SK-N-MC (cell line): ENCODE measurements around the gene C10orf95.

ENCODE experiments used
- DNase-seq: peaks from one replicate; pipeline ENCODE4 v3.0.0-alpha.2; 2011; ENCODE audit warnings: low read depth, low spot score
- H3K27ac ChIP-seq: fragments of 200-600 bp; sonication (generic); 2 replicates; pipeline ENCODE4 v1.5.1; 2016; ENCODE audit warnings: mixed run types
- H3K36me3 ChIP-seq: fragments of 200-600 bp; sonication (generic); 2 replicates; pipeline ENCODE4 v1.6.1; 2017; ENCODE audit warnings: antibody characterized with exemption, low read length, mixed read lengths; ENCODE audit not compliant: insufficient read depth
- H3K4me3 ChIP-seq: fragments of 200-600 bp; sonication (generic); 2 replicates; pipeline ENCODE4 v1.5.1; 2016
- H3K9ac ChIP-seq: fragments of 200-600 bp; sonication (generic); 2 replicates; pipeline ENCODE4 v1.8.0; 2017; ENCODE audit warnings: mixed run types, mixed read lengths; ENCODE audit not compliant: insufficient read length
- H3K9me3 ChIP-seq: fragments of 200-600 bp; sonication (generic); 2 replicates; pipeline ENCODE4 v1.6.1; 2017; ENCODE audit warnings: low read depth, mild to moderate bottlenecking, antibody characterized with exemption, low read length, moderate library complexity, mixed read lengths
- EZH2 ChIP-seq: fragments of 200-600 bp; sonication (generic); IDR thresholded peaks from one replicate; pipeline ENCODE4 v1.6.1; 2017; ENCODE audit warnings: antibody characterized with exemption
- FOXP2 ChIP-seq: optimal IDR thresholded peaks from 2 replicates; pipeline ENCODE3; 2011; ENCODE audit warnings: mild to moderate bottlenecking, moderate library complexity; ENCODE audit not compliant: insufficient read depth; ENCODE audit errors: extremely low read length, control extremely low read depth
- POLR2AphosphoS5 ChIP-seq: IDR thresholded peaks from 2 replicates; pipeline ENCODE4 v1.6.1; 2012; ENCODE audit warnings: mild to moderate bottlenecking, low read depth, low read length, borderline replicate concordance

The C10orf95 gene

GRCh38 chr10:102410429-102411073 lies 40.8 kb downstream of the C10orf95 start:
- Histone ChIP-seq H3K9ac (no peak overlapping the region), H3K9me3 (no peaks in the 10 kb centered on the region), H3K4me3 (peak overlapping the region; percentile 71), H3K27ac (peak overlapping the region; percentile 19; the same call in 1 of the 2 replicates), H3K36me3 (no peaks in the 10 kb centered on the region)
- DNase-seq: no peak
- TF ChIP-seq POLR2AphosphoS5 (peak; percentile 49; the same call in 1 of the 2 replicates), FOXP2 (no peak)

DNA sequence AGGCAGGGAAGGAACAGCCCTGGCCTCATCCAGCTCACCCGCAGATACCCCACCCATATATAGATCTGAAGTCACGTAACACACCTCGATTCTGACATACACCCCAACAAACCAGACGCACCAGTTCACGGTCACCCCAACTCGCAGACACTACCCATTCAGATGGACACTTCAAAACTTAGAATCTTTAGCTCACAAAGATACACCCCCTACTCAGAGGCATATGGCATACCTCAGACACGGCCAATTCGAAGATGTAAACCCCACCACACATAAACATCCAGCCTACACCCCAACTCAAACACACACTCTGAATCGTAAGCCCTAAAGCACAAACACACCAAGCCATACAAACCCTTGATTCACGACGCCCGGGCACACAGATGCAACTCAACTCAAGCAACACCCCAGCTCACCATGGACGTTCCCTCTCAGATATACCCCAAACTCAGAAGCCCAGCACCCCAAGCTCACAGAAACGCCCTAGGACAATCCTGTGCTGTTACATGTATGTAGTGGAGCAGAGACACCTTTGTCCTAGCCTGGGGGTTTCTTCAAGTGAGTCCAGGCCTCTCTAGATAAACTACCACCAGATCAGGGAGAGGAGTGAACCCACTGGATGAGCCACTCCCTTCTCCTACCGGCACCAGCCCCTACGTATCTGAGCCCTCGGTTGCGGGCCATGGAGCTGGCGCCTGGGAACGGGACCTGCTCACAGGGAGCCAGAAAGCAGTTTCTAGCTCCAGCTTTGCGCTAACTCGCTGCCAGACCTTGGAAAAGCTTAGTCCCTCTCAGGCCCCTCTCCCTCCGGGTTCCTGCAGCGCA lies 41.5 kb downstream of the C10orf95 start:
- no peak for DNase-seq
- no peaks in the 10 kb centered on the region for H3K9me3 ChIP-seq
- peak overlapping the region; percentile 71 for H3K4me3 ChIP-seq
- no peaks in the 10 kb centered on the region for H3K36me3 ChIP-seq
- no peak for TF ChIP-seq FOXP2
- no peak for TF ChIP-seq EZH2
- no peak for TF ChIP-seq POLR2AphosphoS5
- H3K9ac ChIP-seq: no peak overlapping the region
- H3K27ac ChIP-seq: peak overlapping the region; percentile 19; the same call in 1 of the 2 replicates

DNA sequence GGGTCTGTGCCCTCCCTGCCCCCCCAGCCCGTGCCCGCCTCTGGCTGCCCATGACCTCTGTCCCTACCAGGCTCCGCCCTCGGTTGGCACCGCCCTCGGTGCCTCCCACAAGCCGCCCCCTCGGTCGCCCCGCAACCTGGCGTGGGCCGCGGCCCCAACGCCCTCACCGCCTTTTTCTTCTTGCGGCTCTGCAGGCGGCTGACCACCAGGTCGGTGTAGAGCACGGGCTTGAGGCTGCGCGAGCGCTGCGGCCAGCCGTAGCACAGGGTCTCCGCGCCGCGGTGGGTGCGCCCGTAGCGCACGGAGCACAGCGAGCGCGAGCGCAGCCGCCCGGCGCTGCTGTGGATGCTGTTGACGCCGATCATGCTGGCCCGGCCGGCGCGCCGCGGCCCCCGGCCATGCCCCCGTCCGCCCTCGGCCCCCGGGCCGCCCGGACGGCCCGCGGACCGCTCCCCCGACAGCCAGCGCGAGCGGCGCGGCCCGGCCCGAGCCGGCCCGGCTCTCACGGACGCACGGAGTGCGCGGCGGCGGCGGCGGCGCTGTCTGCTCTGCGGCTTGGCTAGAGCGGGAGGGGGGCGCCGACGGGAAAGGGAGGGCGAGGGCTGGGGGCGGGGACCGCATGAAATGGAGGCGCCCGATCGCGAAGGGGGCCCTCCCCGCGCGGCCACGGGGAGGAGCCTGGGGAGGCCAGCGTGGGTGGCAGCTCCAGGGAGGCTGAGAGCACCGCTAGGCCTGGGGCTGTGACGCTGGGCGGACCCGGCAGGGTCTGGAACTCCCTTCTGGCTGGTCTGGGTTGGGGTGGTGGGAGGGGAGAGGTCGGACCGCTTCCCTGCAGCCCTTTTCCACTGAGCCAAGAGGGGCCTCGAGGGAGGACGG lies 42.4 kb downstream of the C10orf95 start:
- H3K4me3 ChIP-seq: peak overlapping the region; percentile 71
- no peak overlapping the region for H3K27ac ChIP-seq
- no peaks in the 10 kb centered on the region for H3K9me3 ChIP-seq
- H3K9ac ChIP-seq: no peak overlapping the region
- no peak for DNase-seq
- no peak for TF ChIP-seq EZH2
- no peak for TF ChIP-seq POLR2AphosphoS5
- no peak for TF ChIP-seq FOXP2
- no peaks in the 10 kb centered on the region for H3K36me3 ChIP-seq

DNA sequence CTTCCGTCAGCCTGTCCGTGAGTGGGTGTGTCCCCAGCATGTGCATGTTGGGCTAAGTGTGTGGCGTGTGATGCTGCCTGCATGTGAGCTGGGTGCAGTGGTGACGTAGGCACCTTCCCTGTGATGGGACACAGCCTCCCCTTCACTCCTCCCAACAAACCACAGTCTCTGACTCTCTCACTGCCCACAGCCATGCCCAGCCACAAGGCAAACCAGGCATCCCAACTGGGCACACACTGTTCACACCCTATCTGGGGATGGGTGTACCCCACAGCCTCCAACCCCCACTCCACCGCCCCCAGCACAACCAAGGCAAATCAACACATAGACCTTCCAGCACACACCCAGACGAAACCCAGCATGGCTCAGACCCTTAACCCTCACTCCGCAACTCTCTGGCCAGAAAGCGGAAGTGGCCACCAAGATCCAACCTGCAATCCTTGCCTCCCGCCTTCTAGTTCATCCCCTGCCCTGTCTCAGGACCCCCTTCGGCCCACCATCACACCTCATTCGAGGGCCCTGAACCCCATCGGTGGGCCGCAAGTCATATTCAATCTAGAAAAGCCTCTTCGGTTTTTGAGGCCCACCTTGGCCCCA lies 43.1 kb downstream of the C10orf95 start:
- Histone ChIP-seq H3K4me3 (peak overlapping the region; percentile 71), H3K9me3 (no peaks in the 10 kb centered on the region), H3K36me3 (no peaks in the 10 kb centered on the region), H3K9ac (no peak overlapping the region), H3K27ac (no peak overlapping the region)
- DNase-seq: no peak
- TF ChIP-seq FOXP2 (no peak), POLR2AphosphoS5 (no peak), EZH2 (no peak)

GRCh38 chr10:102407425-102408130 lies 43.8 kb downstream of the C10orf95 start:
- H3K4me3 ChIP-seq: no peak overlapping the region
- H3K9me3 ChIP-seq: no peaks in the 10 kb centered on the region
- TF ChIP-seq FOXP2 (no peak), POLR2AphosphoS5 (no peak), EZH2 (no peak)
- H3K9ac ChIP-seq: no peak overlapping the region
- no peak for DNase-seq
- no peak overlapping the region for H3K27ac ChIP-seq
- H3K36me3 ChIP-seq: no peaks in the 10 kb centered on the region

DNA sequence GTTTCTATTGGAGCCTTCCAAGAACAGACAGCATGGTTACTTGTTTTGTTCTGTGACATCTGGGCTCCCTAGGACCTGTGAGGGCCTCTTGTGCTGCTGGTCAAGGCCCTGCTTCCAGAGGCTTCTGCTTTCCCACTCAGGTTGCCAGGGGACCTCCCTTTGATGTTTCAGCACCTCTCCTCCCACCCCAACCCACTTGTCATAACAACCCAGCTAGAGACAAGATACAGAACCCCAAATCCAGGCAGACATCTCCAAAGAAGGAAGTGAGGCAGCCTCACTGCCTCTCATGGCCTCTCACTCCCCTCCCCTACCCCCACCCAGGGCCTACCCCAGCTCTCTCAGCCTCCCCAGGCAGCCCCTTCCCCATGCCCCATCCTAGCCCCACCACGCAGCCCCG lies 44.5 kb downstream of the C10orf95 start:
- H3K36me3 ChIP-seq: no peaks in the 10 kb centered on the region
- H3K9me3 ChIP-seq: no peaks in the 10 kb centered on the region
- no peak for DNase-seq
- H3K4me3 ChIP-seq: no peak overlapping the region
- H3K9ac ChIP-seq: no peak overlapping the region
- TF ChIP-seq POLR2AphosphoS5: no peak
- no peak for TF ChIP-seq FOXP2
- TF ChIP-seq EZH2: no peak
- H3K27ac ChIP-seq: no peak overlapping the region

DNA sequence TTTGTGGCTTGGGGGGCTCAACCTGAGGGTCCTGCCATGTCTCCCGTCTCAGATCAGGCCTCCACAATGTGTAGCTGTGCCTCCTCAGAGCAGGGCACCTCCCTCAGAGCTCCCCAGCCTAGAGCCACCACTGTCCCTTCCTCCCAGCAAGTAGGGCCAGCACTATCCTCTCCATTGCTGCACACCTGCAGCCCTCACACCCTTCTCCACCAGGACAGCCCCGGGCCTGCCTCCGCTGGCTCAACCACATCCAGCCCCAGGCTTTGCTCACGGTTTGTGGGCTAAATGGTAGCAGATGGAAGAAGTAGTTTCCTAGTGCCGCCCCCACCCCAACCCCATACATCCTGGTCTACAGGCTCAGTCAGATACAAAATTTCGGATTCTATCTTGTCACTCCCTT lies 45.7 kb downstream of the C10orf95 start:
- DNase-seq: no peak
- Histone ChIP-seq H3K36me3 (no peaks in the 10 kb centered on the region), H3K27ac (no peak overlapping the region), H3K4me3 (no peak overlapping the region), H3K9me3 (no peaks in the 10 kb centered on the region), H3K9ac (no peak overlapping the region)
- TF ChIP-seq EZH2 (no peak), POLR2AphosphoS5 (no peak), FOXP2 (no peak)
